ENCODE results near the gene YJU2.
"Not testable (repeated sequence)": the region's sequence is repeated elsewhere in the genome, so short reads cannot be mapped to it uniquely, and the experiment has no call there.

YJU2 gene

DNA sequence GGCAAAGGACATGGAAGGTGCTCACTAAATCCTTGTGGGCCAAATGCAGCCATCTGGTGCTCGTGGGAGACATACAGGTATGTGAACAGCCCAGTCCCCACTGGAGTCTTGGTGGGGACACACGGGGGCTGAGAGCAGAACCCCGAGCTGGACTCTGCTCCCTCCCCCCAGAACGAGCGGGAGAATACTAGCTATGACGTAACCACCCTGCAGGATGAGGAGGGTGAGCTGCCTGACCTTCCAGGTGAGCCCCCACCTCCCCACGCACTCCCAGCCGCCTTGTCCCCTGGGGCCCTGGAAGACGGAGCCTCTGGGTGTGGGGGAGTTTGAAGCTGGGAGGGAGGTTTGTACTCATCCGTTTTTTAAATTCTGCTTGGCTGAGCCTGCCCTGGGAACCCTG, 31.1 kb upstream of the YJU2 start:
- ChIA-PET CTCF (interaction anchor here (0.6 kb wide), 1 partner anchor 911 kb away, joined by 5 read pairs; no protein-coding TSS in a partner anchor), POLR2A (ENCODE audit: low non-redundant PET) (no interaction called here)
- H3K27ac ChIP-seq: no peak overlapping the region
- DNase-seq (ENCODE audit: low spot score): no peak
- TF ChIP-seq, protein P1, sequence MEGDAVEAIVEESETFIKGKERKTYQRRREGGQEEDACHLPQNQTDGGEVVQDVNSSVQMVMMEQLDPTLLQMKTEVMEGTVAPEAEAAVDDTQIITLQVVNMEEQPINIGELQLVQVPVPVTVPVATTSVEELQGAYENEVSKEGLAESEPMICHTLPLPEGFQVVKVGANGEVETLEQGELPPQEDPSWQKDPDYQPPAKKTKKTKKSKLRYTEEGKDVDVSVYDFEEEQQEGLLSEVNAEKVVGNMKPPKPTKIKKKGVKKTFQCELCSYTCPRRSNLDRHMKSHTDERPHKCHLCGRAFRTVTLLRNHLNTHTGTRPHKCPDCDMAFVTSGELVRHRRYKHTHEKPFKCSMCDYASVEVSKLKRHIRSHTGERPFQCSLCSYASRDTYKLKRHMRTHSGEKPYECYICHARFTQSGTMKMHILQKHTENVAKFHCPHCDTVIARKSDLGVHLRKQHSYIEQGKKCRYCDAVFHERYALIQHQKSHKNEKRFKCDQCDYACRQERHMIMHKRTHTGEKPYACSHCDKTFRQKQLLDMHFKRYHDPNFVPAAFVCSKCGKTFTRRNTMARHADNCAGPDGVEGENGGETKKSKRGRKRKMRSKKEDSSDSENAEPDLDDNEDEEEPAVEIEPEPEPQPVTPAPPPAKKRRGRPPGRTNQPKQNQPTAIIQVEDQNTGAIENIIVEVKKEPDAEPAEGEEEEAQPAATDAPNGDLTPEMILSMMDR (conservative IDR thresholded peaks at IDR 0.05; ENCODE audit: low read depth): no peak

DNA sequence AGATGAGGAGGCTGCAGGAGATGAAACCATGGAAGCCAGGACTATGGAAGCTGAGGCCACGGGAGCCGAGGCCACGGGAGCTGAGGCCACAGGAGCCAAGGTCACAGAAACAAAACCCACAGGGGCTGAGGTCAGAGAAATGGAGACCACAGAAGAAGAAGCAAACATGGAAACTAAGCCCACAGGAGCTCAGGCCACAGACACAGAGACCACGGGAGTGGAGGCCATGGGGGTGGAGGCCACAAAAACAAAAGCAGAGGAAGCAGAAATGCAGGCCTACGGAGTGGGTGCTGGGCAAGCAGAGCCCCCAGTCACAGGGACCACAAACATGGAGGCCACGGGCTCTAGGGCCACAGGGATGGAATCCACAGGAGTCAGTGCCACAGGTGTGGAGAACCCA, 30.0 kb upstream of the YJU2 start:
- no peak overlapping the region for H3K27ac ChIP-seq
- ChIA-PET CTCF (no interaction called here), POLR2A (ENCODE audit: low non-redundant PET) (no interaction called here)
- no peak for DNase-seq (ENCODE audit: low spot score)
- TF ChIP-seq, protein P1 (conservative IDR thresholded peaks at IDR 0.05; ENCODE audit: low read depth): no peak

DNA sequence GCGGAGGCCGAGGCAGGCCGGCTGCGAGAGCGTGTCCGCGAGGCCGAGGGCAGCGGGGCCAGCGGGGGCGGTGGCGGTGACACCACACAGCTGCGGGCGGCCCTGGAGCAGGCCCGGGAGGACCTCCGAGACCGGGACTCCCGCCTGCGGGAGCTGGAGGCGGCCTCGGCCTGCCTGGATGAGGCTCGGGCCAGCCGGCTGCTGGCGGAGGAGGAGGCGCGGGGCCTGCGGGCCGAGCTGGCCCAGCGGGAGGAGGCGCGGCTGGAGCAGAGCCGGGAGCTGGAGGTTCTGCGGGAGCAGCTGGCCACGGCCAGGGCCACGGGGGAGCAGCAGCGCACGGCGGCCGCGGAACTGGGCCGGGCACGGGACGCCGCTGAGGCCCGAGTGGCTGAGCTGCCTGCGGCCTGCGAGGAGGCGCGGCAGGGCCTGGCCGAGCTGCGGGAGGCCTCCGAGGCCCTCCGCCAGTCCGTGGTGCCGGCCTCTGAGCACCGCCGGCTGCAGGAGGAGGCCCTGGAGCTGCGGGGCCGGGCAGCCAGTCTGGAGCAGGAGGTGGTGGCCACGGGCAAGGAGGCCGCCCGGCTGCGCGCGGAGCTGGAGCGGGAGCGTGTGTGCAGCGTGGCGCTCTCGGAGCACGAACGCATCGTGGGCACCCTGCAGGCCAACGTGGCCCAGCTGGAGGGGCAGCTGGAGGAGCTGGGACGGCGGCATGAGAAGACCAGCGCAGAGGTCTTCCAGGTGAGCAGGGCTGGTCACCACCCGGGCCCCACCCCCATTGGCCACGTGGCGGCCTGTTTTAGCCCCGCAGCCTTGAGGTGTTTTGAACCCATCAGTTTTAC, 29.2 kb upstream of the YJU2 start:
- DNase-seq (ENCODE audit: low spot score): no peak
- no peak overlapping the region for H3K27ac ChIP-seq
- ChIA-PET POLR2A (ENCODE audit: low non-redundant PET) (interaction anchor here (0.6 kb wide), 1 partner anchor 229 kb away, joined by 10 read pairs; no protein-coding TSS in a partner anchor), CTCF (no interaction called here)
- TF ChIP-seq, protein P1 (conservative IDR thresholded peaks at IDR 0.05; ENCODE audit: low read depth): no peak

GRCh38 chr19:4218523-4218922, 28.4 kb upstream of the YJU2 start:
- CTCF ChIA-PET: interaction anchor here (0.6 kb wide), 1 partner anchor 23 kb away, joined by 4 read pairs; no protein-coding TSS in a partner anchor
- POLR2A ChIA-PET (ENCODE audit: low non-redundant PET): not testable (repeated sequence)

GRCh38 chr19:4220188-4220587, 26.7 kb upstream of the YJU2 start:
- POLR2A ChIA-PET (ENCODE audit: low non-redundant PET): no interaction called here
- DNase-seq (ENCODE audit: low spot score): no peak
- TF ChIP-seq, protein P1 (conservative IDR thresholded peaks at IDR 0.05; ENCODE audit: low read depth): no peak
- no peak overlapping the region for H3K27ac ChIP-seq
- CTCF ChIA-PET: no interaction called here

More at GRCh38 chr19:4218523-4218922, 28.4 kb upstream of the YJU2 start:
- not testable (repeated sequence) for DNase-seq (ENCODE audit: low spot score); H3K27ac ChIP-seq

DNA sequence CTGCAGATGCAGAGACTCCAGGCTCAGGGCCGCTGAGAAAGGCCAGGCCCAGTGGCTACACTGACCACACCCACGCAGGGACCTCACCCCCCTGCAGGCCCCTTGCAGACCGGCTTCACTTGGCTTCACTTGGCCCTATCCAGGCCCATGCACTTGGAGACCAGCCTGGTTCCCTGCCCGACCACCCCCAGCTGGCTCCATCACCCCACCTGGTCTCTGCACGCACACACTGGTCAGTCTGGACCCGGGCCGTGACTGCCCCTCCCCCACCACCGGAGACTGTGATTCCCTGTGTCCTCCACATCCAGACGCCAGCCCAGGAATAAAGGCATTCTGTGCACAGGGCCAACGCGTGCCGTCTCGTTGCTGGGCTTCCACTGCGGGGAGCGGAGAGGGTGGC, 22.4 kb upstream of the YJU2 start:
- DNase-seq (ENCODE audit: low spot score): no peak
- ChIA-PET POLR2A (ENCODE audit: low non-redundant PET) (no interaction called here), CTCF (no interaction called here)
- no peak overlapping the region for H3K27ac ChIP-seq
- TF ChIP-seq, protein P1 (conservative IDR thresholded peaks at IDR 0.05; ENCODE audit: low read depth): no peak

DNA sequence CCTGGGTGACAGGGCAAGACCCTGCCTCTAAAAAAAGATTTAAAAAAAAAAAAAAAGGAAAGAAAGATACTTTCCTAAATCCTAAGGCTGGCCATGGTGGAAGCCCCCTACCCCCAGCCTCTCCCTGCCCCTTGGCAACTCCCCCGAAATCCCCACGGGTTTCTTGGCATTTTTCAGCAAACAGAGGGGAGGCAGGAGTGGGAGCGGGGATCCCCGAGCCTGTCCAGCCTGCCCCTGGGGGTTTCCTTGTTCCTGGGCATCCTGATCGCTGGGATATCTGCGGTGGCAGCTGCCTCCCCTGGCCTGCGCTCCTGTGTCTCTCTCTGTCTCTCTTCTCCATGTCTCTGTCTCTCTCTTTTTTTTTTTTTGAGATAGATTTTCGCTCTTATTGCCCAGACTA, 21.0 kb upstream of the YJU2 start:
- CTCF ChIA-PET: no interaction called here
- POLR2A ChIA-PET (ENCODE audit: low non-redundant PET): interaction anchor here (0.6 kb wide), 1 partner anchor 23 kb away, joined by 3 read pairs; no protein-coding TSS in a partner anchor
- TF ChIP-seq, protein P1 (conservative IDR thresholded peaks at IDR 0.05; ENCODE audit: low read depth): no peak
- no peak overlapping the region for H3K27ac ChIP-seq
- DNase-seq (ENCODE audit: low spot score): no peak
